Subcutaneous adipose tissue (tissue), 4 donors: ENCODE measurements around the gene COQ3. TPM values are rescaled to one million over a fixed set of nuclear protein-coding genes. Genes with fewer than 3 reads are reported as not detected.

Source experiments
- total RNA-seq, 4 donors: library from RNA; depleted of rRNA; stranded (reverse); fragments of >200 nt; gene quantifications; one replicate each; pipeline ENCODE4 v1.1.0, GENCODE V29; 2016
- TF ChIP-seq, protein P1 (sequence below): fragments of 450-650 bp; IDR thresholded peaks from one replicate; pipeline ENCODE4 v1.5.1; 2016; ENCODE audit warnings: low read depth, mild to moderate bottlenecking, control low read depth, antibody characterized with exemption, moderate library complexity

Gene COQ3
- total RNA-seq, 4 donors from 2014 or later: 2.4 to 10.2 (median 2.8) TPM

GRCh38 chr6:99415446-99415845, 21.5 kb upstream of the COQ3 start:
- TF ChIP-seq, protein P1, sequence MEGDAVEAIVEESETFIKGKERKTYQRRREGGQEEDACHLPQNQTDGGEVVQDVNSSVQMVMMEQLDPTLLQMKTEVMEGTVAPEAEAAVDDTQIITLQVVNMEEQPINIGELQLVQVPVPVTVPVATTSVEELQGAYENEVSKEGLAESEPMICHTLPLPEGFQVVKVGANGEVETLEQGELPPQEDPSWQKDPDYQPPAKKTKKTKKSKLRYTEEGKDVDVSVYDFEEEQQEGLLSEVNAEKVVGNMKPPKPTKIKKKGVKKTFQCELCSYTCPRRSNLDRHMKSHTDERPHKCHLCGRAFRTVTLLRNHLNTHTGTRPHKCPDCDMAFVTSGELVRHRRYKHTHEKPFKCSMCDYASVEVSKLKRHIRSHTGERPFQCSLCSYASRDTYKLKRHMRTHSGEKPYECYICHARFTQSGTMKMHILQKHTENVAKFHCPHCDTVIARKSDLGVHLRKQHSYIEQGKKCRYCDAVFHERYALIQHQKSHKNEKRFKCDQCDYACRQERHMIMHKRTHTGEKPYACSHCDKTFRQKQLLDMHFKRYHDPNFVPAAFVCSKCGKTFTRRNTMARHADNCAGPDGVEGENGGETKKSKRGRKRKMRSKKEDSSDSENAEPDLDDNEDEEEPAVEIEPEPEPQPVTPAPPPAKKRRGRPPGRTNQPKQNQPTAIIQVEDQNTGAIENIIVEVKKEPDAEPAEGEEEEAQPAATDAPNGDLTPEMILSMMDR: no peak

- TF ChIP-seq, protein P1: no peak
Observed at GRCh38 chr6:99412065-99412464, 18.1 kb upstream of the COQ3 start.

DNA sequence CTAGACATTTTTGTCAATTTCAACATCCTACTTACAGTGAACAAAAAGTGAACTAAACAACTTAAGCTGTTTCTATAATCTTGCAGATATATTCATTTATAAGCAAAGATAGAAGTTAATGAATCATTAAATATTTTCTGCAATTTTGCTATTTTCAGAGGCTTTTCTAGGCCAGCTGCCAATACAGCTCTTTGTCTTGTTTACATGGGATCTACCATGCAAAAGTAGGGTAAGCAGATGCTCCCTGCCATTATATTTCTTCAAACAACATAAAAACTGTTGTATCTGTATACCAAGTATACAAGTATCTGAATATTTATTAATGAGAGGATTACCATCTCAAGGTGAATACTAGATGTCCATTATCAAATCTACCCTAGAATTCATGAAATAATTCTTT, 15.7 kb upstream of the COQ3 start:
- TF ChIP-seq, protein P1: no peak

- TF ChIP-seq, protein P1: no peak
Observed at GRCh38 chr6:99407076-99407475, 13.1 kb upstream of the COQ3 start.

- TF ChIP-seq, protein P1: no peak
Observed at GRCh38 chr6:99402448-99402847, 8.5 kb upstream of the COQ3 start.

DNA sequence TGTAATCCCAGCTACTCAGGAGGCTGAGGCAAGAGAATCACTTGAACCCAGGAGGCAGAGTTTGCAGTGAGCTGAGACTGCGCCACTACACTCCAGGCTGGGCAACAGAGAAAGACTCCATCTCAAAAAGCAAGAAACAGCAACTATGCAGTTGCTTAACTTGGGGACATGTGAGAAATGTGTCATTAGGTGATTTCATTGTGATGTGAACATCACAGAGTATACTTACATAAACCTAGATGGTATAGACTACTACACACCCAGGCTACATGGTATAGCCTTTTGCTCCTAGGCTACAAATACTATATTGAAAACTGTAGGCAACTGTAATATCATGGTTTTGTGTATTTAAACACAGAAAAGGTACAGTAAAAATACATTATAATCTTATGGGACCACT, 3.3 kb upstream of the COQ3 start:
- TF ChIP-seq, protein P1: no peak

DNA sequence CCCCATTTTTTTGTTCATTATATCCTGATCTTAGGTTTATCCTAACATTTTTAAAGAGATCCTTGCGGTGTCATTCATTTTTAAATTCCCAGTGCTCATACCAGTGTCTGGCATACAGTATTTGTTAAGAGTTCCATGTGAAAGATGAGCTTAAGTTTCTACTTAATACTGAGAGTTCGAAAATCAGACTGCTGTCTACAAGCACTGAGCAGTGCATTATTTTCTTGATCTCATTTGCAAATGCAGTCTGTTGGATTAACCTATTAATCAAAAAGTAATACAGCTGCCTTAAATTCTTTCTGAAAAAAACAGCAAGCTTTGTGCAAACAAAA, 663 bp downstream of the COQ3 start:
- TF ChIP-seq, protein P1: no peak
